Measurements from ENCODE around the gene EHBP1. TPM values are rescaled to one million over a fixed set of nuclear protein-coding genes. Genes with fewer than 3 reads are reported as not detected.

Gene EHBP1
- total RNA-seq, 2 experiments from 2014 or later = 21.4 to 22.3 TPM

DNA sequence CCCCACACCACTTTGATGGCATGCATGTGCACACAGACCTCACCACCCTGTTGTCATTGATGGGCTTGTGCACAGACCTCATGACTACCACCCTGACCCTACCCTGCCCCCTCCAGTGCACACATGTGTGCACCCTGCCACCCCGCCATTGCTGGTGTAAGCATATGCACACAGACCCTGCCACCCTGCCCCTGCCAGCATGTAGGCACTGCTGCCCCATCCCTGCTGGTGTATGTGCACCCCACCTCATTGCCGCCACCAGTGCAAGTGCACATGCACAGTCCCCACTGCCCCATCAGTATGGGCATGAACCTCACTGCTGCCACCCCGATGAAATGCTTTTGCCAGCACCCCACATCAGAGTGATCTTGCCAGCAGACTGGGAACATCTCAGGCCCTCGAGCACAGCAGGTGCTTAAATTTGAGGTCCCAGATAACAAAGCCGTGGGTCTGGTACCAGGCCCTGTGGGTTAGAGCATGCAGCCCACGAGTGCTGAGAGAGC lies 169.4 kb downstream of the EHBP1 start:
- intact Hi-C loops (cut with DNase I, micrococcal nuclease) = no loop called here
- H3K4me3 ChIP-seq (ENCODE audit: low read length) = no peak overlapping the region
- H3K4me1 Mint-ChIP-seq (ENCODE audit: low read depth) = no peaks in the 10 kb centered on the region
- H3K9me3 ChIP-seq (ENCODE audit: control insufficient read depth in 1 of 2, insufficient read depth in 1 of 2, low read length in 2 of 2) = peaks cover 7 to 14% of the 10 kb centered on the region in 2 experiments
- TF ChIP-seq, protein P1, sequence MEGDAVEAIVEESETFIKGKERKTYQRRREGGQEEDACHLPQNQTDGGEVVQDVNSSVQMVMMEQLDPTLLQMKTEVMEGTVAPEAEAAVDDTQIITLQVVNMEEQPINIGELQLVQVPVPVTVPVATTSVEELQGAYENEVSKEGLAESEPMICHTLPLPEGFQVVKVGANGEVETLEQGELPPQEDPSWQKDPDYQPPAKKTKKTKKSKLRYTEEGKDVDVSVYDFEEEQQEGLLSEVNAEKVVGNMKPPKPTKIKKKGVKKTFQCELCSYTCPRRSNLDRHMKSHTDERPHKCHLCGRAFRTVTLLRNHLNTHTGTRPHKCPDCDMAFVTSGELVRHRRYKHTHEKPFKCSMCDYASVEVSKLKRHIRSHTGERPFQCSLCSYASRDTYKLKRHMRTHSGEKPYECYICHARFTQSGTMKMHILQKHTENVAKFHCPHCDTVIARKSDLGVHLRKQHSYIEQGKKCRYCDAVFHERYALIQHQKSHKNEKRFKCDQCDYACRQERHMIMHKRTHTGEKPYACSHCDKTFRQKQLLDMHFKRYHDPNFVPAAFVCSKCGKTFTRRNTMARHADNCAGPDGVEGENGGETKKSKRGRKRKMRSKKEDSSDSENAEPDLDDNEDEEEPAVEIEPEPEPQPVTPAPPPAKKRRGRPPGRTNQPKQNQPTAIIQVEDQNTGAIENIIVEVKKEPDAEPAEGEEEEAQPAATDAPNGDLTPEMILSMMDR (IDR thresholded peaks at IDR 0.05) = no peak
- H3K4me3 Mint-ChIP-seq = no peak overlapping the region
- H3K27me3 ChIP-seq (ENCODE audit: control insufficient read depth in 1 of 2, insufficient read depth in 2 of 2, low read length in 2 of 2) = no peaks in the 10 kb centered on the region
- CTCF ChIA-PET = no interaction called here
- H3K27ac ChIP-seq (ENCODE audit: low read depth in 1 of 2, low read length in 2 of 2) = no peak overlapping the region
- peaks cover 22% of the 10 kb centered on the region for H3K9me3 Mint-ChIP-seq
- peaks cover 91% of the 10 kb centered on the region for H3K36me3 Mint-ChIP-seq (ENCODE audit: low read depth)
- H3K27me3 Mint-ChIP-seq = no peaks in the 10 kb centered on the region
- POLR2A ChIA-PET = no interaction called here
- no peak for DNase-seq
- H3K27ac Mint-ChIP-seq = no peak overlapping the region
- ATAC-seq (ENCODE audit: poor library complexity) = no peak
- no peaks in the 10 kb centered on the region for H3K4me1 ChIP-seq (ENCODE audit: insufficient read depth, low read length)
- peaks cover 29% of the 10 kb centered on the region for H3K36me3 ChIP-seq (ENCODE audit: insufficient read depth, low read length)

DNA sequence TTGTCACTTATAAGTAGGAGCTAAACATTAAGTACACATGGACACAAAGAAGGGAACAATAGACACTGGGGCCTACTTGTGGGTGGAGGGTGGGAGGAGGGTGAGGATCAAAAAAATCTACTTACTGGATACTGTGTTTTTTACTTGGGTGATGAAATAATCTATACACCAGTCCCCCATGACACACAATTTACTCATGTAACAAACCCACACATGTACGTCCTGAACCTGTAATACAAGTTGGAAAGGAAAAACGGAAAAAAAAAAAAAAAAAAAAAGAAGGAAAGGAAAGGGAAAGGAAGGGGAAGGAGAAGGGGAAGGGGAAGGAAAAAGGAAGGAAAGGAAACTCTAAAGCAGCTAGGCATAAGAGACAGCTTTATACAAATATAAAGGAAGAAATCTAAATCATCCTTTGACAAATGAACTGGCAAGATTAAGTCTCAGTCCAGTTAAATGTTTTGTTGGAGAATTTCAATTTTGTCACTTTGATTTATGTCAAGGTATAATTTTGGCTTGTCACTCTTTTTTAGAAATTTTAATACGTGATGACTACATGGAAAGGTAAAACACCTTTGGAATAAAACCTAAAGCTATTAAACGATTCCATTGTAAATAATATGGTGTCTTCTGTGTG lies 175.8 kb downstream of the EHBP1 start:
- intact Hi-C loops (cut with DNase I, micrococcal nuclease) = no loop called here
- Histone ChIP-seq H3K4me3 (ENCODE audit: low read length) (no peak overlapping the region), H3K36me3 (ENCODE audit: insufficient read depth, low read length) (peaks cover 7% of the 10 kb centered on the region), H3K27me3 (ENCODE audit: control insufficient read depth in 1 of 2, insufficient read depth in 2 of 2, low read length in 2 of 2) (no peaks in the 10 kb centered on the region), H3K4me1 (ENCODE audit: insufficient read depth, low read length) (no peaks in the 10 kb centered on the region), H3K9me3 (ENCODE audit: control insufficient read depth in 1 of 2, insufficient read depth in 1 of 2, low read length in 2 of 2) (no peaks in the 10 kb centered on the region), H3K27ac (ENCODE audit: low read depth in 1 of 2, low read length in 2 of 2) (no peak overlapping the region)
- Mint-ChIP-seq H3K27me3 (no peaks in the 10 kb centered on the region), H3K4me1 (ENCODE audit: low read depth) (no peaks in the 10 kb centered on the region), H3K36me3 (ENCODE audit: low read depth) (peaks cover 65% of the 10 kb centered on the region), H3K27ac (no peak overlapping the region), H3K9me3 (peaks cover 16% of the 10 kb centered on the region), H3K4me3 (no peak overlapping the region)
- ATAC-seq (ENCODE audit: poor library complexity) (no peak), DNase-seq (no peak)
- ChIA-PET CTCF (interaction anchor here (1.0 kb wide), 1 partner anchor 201 kb away, joined by 3 read pairs; no protein-coding TSS in a partner anchor), POLR2A (no interaction called here)
- TF ChIP-seq, protein P1 (IDR thresholded peaks at IDR 0.05) = no peak

DNA sequence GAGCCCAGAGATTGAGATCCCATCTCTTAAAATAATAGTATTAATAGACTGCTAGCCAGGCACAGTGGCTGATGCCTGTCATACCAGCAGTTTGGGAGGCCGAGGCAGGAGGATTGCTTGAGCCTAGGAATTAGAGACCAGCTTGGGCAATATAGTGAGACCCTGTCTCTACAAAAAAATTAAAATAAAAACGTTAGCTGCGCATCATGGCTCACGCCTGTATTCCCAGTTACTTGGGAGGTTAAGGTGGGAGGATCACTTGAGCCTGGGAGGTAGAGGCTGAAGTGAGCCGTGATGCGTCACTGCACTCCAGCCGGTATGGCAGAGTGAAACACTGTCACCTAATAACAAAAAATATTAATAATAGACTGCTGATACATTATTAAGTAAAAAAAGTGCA lies 178.1 kb downstream of the EHBP1 start:
- intact Hi-C loops (cut with DNase I, micrococcal nuclease) = no loop called here
- H3K4me3 Mint-ChIP-seq = no peak overlapping the region
- POLR2A ChIA-PET = no interaction called here
- H3K36me3 Mint-ChIP-seq (ENCODE audit: low read depth) = peaks cover 45% of the 10 kb centered on the region
- no peaks in the 10 kb centered on the region for H3K27me3 Mint-ChIP-seq
- H3K4me3 ChIP-seq (ENCODE audit: low read length) = no peak overlapping the region
- H3K36me3 ChIP-seq (ENCODE audit: insufficient read depth, low read length) = no peaks in the 10 kb centered on the region
- H3K27me3 ChIP-seq (ENCODE audit: control insufficient read depth in 1 of 2, insufficient read depth in 2 of 2, low read length in 2 of 2) = no peaks in the 10 kb centered on the region
- CTCF ChIA-PET = no interaction called here
- ATAC-seq (ENCODE audit: poor library complexity) = no peak
- H3K27ac ChIP-seq (ENCODE audit: low read depth in 1 of 2, low read length in 2 of 2) = no peak overlapping the region
- TF ChIP-seq, protein P1 (IDR thresholded peaks at IDR 0.05) = no peak
- no peaks in the 10 kb centered on the region for H3K9me3 ChIP-seq (ENCODE audit: control insufficient read depth in 1 of 2, insufficient read depth in 1 of 2, low read length in 2 of 2)
- no peaks in the 10 kb centered on the region for H3K4me1 Mint-ChIP-seq (ENCODE audit: low read depth)
- H3K9me3 Mint-ChIP-seq = peaks cover 4% of the 10 kb centered on the region
- H3K27ac Mint-ChIP-seq = no peak overlapping the region
- no peak for DNase-seq
- H3K4me1 ChIP-seq (ENCODE audit: insufficient read depth, low read length) = no peaks in the 10 kb centered on the region

Data from CD4-positive, alpha-beta T cell (primary cell).